Measurements from ENCODE around the gene UGT1A1.

Gene UGT1A1

DNA sequence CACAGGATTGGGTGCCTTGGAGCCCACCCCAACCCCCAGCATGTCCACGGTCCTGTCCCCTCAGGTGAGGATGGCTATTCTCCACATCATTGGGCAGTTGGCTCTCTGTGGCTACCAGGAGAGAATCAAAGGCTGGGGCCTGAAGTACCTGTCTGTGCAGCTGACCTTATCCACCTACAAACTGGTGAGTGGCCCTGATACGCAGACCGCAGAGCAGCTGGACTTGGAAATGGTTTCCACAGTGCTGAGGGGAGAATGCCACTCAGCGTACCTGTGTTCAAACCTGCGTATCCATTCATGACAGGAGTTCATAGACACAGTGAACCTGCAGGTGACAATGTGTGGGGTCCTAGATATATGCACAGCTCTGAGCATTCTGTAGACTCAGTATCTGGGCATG, 39.6 kb downstream of the UGT1A1 start:
- no peak overlapping the region for H3K4me3 ChIP-seq (ENCODE audit: low read depth, low read length)
- in situ Hi-C loops (cut with HindIII; ENCODE audit: low sequenced_read_pairs), result no loop called here
- TF ChIP-seq, protein P1, sequence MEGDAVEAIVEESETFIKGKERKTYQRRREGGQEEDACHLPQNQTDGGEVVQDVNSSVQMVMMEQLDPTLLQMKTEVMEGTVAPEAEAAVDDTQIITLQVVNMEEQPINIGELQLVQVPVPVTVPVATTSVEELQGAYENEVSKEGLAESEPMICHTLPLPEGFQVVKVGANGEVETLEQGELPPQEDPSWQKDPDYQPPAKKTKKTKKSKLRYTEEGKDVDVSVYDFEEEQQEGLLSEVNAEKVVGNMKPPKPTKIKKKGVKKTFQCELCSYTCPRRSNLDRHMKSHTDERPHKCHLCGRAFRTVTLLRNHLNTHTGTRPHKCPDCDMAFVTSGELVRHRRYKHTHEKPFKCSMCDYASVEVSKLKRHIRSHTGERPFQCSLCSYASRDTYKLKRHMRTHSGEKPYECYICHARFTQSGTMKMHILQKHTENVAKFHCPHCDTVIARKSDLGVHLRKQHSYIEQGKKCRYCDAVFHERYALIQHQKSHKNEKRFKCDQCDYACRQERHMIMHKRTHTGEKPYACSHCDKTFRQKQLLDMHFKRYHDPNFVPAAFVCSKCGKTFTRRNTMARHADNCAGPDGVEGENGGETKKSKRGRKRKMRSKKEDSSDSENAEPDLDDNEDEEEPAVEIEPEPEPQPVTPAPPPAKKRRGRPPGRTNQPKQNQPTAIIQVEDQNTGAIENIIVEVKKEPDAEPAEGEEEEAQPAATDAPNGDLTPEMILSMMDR (IDR thresholded peaks at IDR 0.05; ENCODE audit: low read depth, low read length, missing control alignments), result no peak
- DNase-seq (ENCODE audit: low read depth), result no peak

DNA sequence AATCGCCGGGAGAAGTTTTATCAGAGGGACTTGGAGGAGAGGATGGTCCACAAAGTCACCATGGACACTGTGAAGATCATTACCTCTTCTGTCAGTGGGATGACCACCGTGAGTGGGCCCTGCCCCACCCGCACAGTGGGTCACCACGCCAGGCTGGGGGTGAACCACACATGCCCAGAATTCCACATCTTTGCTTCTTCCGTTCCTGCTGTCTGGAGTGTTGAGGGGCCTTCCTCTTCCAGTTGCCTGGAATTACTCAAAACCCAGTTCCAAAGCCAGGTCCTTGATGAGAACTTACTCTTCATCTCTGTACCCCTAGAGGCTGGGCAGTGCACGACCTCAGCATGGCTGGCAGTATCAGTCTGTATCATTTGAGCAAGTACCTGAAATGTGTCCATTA, 40.1 kb downstream of the UGT1A1 start:
- H3K4me3 ChIP-seq (ENCODE audit: low read depth, low read length), result no peak overlapping the region
- in situ Hi-C loops (cut with HindIII; ENCODE audit: low sequenced_read_pairs), result no loop called here

DNA sequence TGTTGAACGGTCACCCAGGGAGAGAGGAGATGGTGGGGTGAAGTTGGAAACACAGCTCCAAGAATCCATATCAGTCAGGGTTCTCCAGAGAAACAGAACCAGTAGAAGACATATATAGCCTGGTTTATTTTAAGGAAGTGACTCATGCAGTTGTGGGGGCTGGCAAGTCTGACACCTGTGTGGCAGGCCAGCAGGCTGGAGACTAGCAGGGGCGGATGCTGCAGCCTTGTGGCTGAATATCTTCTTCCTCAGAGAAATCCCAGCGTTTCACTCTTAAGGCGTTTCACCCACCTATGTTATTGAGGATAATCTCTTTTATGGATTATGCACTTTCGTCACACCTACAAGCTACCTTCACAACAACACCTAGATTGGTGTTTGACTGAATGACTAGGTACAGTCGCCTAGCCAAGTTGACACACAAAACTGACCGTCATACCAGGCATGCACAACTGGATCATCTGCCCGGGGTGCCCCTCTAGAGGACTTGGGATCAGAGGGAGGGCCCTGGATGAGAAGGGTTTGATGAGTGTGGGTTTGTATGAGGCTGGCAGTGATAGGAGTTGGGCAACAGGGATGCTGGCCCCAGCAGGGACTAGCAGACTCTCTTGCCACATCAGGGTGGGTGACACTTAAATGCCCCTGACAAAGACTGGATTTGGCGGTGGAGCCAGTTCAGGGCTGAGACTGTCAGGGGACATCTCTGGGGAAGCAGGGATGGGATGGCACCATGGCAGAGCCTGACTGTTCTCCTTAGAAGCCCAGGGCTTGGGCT, 41.5 kb downstream of the UGT1A1 start:
- TF ChIP-seq, protein P1 (IDR thresholded peaks at IDR 0.05; ENCODE audit: low read depth, low read length, missing control alignments), result no peak
- in situ Hi-C loops (cut with HindIII; ENCODE audit: low sequenced_read_pairs), result no loop called here
- no peak for DNase-seq (ENCODE audit: low read depth)
- H3K4me3 ChIP-seq (ENCODE audit: low read depth, low read length), result no peak overlapping the region

More for the DNA sequence above, 40.1 kb downstream of the UGT1A1 start:
- no peak for DNase-seq (ENCODE audit: low read depth)
- TF ChIP-seq, protein P1 (IDR thresholded peaks at IDR 0.05; ENCODE audit: low read depth, low read length, missing control alignments), result no peak

DNA sequence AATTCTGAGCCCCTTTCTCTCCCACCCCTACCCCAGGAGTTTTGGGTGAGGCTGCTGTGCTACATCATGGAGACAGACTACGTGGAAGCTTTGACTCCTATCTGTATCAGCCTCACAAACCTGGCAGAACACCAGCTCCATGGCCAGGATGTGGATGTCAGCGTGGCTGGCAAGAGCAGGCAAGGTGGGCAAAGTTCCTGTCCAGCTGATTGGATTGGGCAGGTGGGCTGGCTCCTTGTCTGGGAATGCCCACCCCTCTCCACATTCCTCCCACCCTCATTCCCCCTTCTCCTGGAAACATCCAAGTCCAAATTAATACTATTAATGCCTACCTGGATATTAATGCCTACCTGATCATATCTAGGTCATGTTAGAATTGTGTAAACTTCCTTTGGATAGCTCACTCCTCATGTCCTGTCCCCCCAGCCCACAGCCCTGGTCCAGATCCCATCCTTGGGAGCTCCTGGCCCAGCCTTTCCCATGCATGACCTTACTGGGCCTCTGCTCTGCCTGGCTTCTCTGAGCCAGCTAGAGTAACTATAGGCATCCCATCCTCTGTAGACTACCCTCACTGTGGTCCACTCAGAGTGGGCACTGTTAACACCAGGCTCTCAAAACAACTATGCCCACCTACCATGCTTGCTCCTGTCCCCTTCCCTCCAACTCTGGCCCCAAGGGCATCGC, 42.2 kb downstream of the UGT1A1 start:
- DNase-seq (ENCODE audit: low read depth), result no peak
- TF ChIP-seq, protein P1 (IDR thresholded peaks at IDR 0.05; ENCODE audit: low read depth, low read length, missing control alignments), result no peak
- in situ Hi-C loops (cut with HindIII; ENCODE audit: low sequenced_read_pairs), result no loop called here
- no peak overlapping the region for H3K4me3 ChIP-seq (ENCODE audit: low read depth, low read length)

DNA sequence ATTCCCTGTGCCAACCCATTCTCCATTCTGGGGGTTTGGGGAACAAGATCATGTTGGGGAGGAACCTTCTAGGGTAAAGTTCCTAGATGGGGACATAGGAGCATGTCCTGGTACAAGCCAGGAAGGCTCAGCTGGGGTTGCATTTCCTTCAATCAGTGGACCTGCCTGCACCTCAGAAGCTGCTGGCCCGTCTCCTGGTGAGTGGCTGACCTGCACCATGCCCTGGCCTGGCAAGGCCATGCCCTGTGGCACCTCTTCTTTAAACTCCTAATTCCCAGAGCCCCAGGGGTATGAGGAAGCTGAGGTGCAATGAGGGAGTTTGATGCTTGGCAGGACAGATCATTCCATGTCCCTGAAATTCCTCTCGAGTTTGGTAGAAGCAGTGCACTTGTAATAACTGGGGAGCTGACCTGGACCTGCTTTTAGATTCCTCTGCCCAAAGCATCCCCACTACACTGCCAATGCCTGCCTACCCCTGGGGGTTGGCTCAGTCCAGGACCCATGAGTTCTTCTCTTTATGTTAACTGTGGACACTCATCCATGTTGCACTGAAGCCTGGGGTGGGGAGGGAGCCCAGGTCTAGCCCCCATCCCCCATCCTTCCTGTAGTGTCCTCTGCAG, 43.3 kb downstream of the UGT1A1 start:
- TF ChIP-seq, protein P1 (IDR thresholded peaks at IDR 0.05; ENCODE audit: low read depth, low read length, missing control alignments), result no peak
- in situ Hi-C loops (cut with HindIII; ENCODE audit: low sequenced_read_pairs), result no loop called here
- H3K4me3 ChIP-seq (ENCODE audit: low read depth, low read length), result no peak overlapping the region
- no peak for DNase-seq (ENCODE audit: low read depth)

DNA sequence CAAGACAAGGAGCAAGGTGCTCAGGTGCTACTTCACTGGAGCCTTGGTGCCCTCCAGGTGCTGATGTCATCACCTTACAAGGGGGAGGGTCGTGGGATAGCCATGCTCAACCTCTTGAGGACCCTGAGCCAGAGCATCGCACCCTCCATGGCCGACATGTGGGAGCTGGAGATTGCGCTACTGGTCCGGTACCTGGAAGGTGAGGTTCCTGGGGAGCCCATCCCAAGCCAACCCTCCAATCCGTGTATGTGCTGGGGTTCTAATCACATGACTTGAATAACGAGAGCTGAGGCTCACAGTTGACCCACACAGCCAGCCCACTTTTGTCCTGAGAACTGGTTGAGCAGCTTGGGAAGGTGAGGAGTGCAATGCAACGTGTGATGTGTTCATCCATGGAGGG, 43.9 kb downstream of the UGT1A1 start:
- DNase-seq (ENCODE audit: low read depth), result no peak
- in situ Hi-C loops (cut with HindIII; ENCODE audit: low sequenced_read_pairs), result no loop called here
- H3K4me3 ChIP-seq (ENCODE audit: low read depth, low read length), result no peak overlapping the region
- TF ChIP-seq, protein P1 (IDR thresholded peaks at IDR 0.05; ENCODE audit: low read depth, low read length, missing control alignments), result no peak

All from astrocyte of the cerebellum (primary cell).